GM20431 (cell line): ENCODE measurements around the gene CTNND2.

Experiments used
- in situ Hi-C: fragments of 300-500 bp; cut with MseI, MboI; formaldehyde crosslinking; loops from one replicate; pipeline ENCODE4 v1.15.0; 2020; ENCODE audit warnings: low sequenced_read_pairs; ENCODE audit not compliant: unreplicated experiment

The CTNND2 gene

DNA sequence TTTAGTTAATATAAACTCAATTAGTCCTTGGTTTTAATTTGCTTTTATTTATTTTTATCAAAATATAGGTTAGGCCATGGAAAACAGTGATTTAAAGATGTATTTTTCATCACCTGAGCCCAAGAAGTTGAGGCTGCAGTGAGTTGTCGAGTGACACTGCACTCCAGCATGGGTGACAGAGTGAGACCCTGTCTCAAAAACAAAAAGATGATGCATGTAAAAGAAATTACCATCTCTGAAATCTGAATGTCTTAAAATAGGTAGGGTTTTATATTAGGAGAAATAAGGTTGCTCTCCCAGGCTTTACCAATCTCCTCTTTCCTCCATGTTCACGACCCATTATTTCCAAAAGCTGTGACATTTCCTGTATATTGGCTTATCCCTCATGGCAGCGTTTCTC is 980.9 kb downstream of the CTNND2 start:
- in situ Hi-C loops, result no loop called here
